Right ventricle myocardium inferior (tissue), 1 donor: ENCODE measurements around the gene ETHE1. TPM values are rescaled to one million over a fixed set of nuclear protein-coding genes. Genes with fewer than 3 reads are reported as not detected.
"Not testable (repeated sequence)": the region's sequence is repeated elsewhere in the genome, so short reads cannot be mapped to it uniquely, and the experiment has no call there.

Experiments used
- ATAC-seq: fragments of 200-7000 bp; cut with Tn5 transposase; one replicate; pipeline ENCODE4 v1.9.1; 2020; ENCODE audit warnings: mild to moderate bottlenecking, moderate library complexity
- DNase-seq: peaks from one replicate; pipeline ENCODE4 v3.0.0; 2021; ENCODE audit errors: missing footprints
- intact Hi-C: fragments of 100-400 bp; cut with DNase I; formaldehyde crosslinking; loops from one replicate; pipeline ENCODE4 v1.11.0; 2022
- total RNA-seq: library from RNA; stranded (reverse); fragmentation: NEBNext Ultra II Directional; extraction: Animal tissue kit (Norgen Biotek cat#: 25700); gene quantifications from one replicate; pipeline ENCODE4 v1.2.1, GENCODE V29; 2021
- donor health status: DM: no; HTN: yes; CAD: no; lungs with severe emphysema.

The ETHE1 gene
- total RNA-seq, 1 donor from 2014 or later: 15.2 TPM

GRCh38 chr19:43532571-43532961 lies 5.6 kb upstream of the ETHE1 start:
- intact Hi-C loops: loop anchor here (5.0 to 10.0 kb wide), 2 partner anchors 135 to 242 kb away; no protein-coding TSS in a partner anchor
- ATAC-seq: no peak
- peak; percentile 76 for DNase-seq

- no peak for ATAC-seq
- no peak for DNase-seq
- intact Hi-C loops: loop anchor here (5.0 kb wide), 1 partner anchor 66 kb away; no protein-coding TSS in a partner anchor
Measured at GRCh38 chr19:43527860-43528622, 1.0 kb upstream of the ETHE1 start.

- intact Hi-C loops: loop anchor here (5.0 kb wide), 1 partner anchor 64 kb away; no protein-coding TSS in a partner anchor
- no peak for DNase-seq
- peak; percentile 14 for ATAC-seq
Measured at GRCh38 chr19:43525836-43526771, 897 bp downstream of the ETHE1 start.

GRCh38 chr19:43524922-43525835 lies 1.8 kb downstream of the ETHE1 start:
- peak; percentile 76 for DNase-seq
- peak; percentile 45 for ATAC-seq
- intact Hi-C loops: loop anchor here (5.0 kb wide), 1 partner anchor 63 kb away; no protein-coding TSS in a partner anchor

- ATAC-seq, DNase-seq, intact Hi-C loops: not testable (repeated sequence)
Measured at GRCh38 chr19:43523696-43524095, 3.3 kb downstream of the ETHE1 start.

- DNase-seq: no peak
- ATAC-seq: no peak
- intact Hi-C loops: no loop called here
Measured at GRCh38 chr19:43522929-43523328, 4.1 kb downstream of the ETHE1 start.

GRCh38 chr19:43519436-43520088 lies 7.4 kb downstream of the ETHE1 start:
- ATAC-seq (peak; percentile 71), DNase-seq (peak; percentile 73)
- intact Hi-C loops: loop anchor here (1.0 kb wide), 1 partner anchor 72 kb away; no protein-coding TSS in a partner anchor

- DNase-seq (no peak), ATAC-seq (no peak)
- intact Hi-C loops: no loop called here
Measured at GRCh38 chr19:43518051-43518450, 8.9 kb downstream of the ETHE1 start.

GRCh38 chr19:43512399-43512798 lies 14.6 kb downstream of the ETHE1 start:
- DNase-seq, intact Hi-C loops, ATAC-seq: not testable (repeated sequence)

GRCh38 chr19:43511324-43511723 lies 15.7 kb downstream of the ETHE1 start:
- no peak for DNase-seq
- intact Hi-C loops: no loop called here
- ATAC-seq: no peak

- ATAC-seq: no peak
- intact Hi-C loops: no loop called here
- no peak for DNase-seq
Measured at GRCh38 chr19:43510713-43511112, 16.3 kb downstream of the ETHE1 start.

- no peak for DNase-seq
- intact Hi-C loops: no loop called here
- no peak for ATAC-seq
Measured at GRCh38 chr19:43507880-43508279, 19.1 kb downstream of the ETHE1 start.

GRCh38 chr19:43506629-43507028 lies 20.4 kb downstream of the ETHE1 start:
- intact Hi-C loops: no loop called here
- ATAC-seq (no peak), DNase-seq (no peak)

GRCh38 chr19:43505941-43506340 lies 21.1 kb downstream of the ETHE1 start:
- DNase-seq (no peak), ATAC-seq (no peak)
- intact Hi-C loops: loop anchor here (2.0 kb wide), 1 partner anchor 43 kb away; no protein-coding TSS in a partner anchor

GRCh38 chr19:43505186-43505456 lies 21.9 kb downstream of the ETHE1 start:
- intact Hi-C loops: loop anchor here (2.0 kb wide), 1 partner anchor 42 kb away; no protein-coding TSS in a partner anchor
- ATAC-seq (no peak), DNase-seq (no peak)

- peak; percentile 67 for DNase-seq
- intact Hi-C loops: loop anchor here (2.0 kb wide), 1 partner anchor 42 kb away; no protein-coding TSS in a partner anchor
Measured at GRCh38 chr19:43504426-43505185, 22.4 kb downstream of the ETHE1 start, which contains the start of gene PHLDB3. TSS of gene PHLDB3 (minus strand) at chr19:43504746. CDS start at chr19:43504118, 628 bp downstream.

More at GRCh38 chr19:43504426-43505185, 22.4 kb downstream of the ETHE1 start, which contains the start of gene PHLDB3:
- peak; percentile 9 for ATAC-seq
